Neuron (in vitro differentiated cells): ENCODE measurements around the gene PRR5L.
A peak's percentile ranks its signal among the peaks of the same experiment; 100 is the strongest.

ENCODE experiments used
- H2AFZ ChIP-seq: one replicate; pipeline ENCODE4 v1.6.1; 2013; ENCODE audit warnings: low read depth, mild to moderate bottlenecking, inconsistent platforms, low read length, moderate library complexity
- H3K27me3 ChIP-seq: one replicate; pipeline ENCODE4 v1.6.1; 2013; ENCODE audit warnings: low read length; ENCODE audit not compliant: insufficient read depth
- H3K36me3 ChIP-seq: one replicate; pipeline ENCODE4 v1.6.1; 2013; ENCODE audit warnings: low read length; ENCODE audit not compliant: insufficient read depth
- H3K4me1 ChIP-seq: one replicate; pipeline ENCODE4 v1.6.1; 2013; ENCODE audit warnings: low read length; ENCODE audit not compliant: insufficient read depth
- H3K4me3 ChIP-seq: 2 replicates; pipeline ENCODE4 v1.5.1; 2013; ENCODE audit warnings: mild to moderate bottlenecking, low read length, moderate library complexity
- H3K9me3 ChIP-seq: one replicate; pipeline ENCODE4 v1.6.1; 2013; ENCODE audit warnings: low read length

Gene PRR5L

DNA sequence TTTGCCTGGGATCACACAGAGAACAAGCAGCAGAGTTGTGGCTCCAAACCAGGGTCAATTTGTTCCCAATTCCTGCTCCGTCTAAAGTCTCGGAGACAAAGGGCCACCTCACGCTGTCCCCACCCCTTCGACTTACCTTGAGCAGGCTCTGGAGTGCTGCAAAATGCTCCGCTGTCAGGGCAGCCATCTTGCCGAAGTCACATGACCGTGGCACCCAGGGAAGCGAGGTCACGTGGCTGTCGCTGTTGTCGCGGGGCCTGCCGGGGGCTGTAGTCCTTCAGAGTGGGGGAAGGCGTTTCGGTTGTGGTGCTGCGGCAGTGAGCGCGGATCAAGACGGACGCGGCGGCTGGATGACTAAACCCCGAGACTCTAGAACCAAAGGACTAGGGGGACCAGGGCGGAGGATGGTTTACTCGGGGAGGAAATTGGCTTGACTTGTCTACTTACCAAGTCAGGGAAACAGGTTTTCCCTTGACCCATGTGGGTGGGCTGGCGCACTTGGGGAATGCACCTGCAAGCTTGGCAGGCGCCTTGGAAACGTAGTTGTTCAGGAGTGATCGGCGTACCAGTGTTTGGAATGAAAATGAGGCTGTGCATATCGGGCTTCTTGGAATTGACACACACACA lies 6.7 kb upstream of the PRR5L start, which contains the start of gene COMMD9:
Gene COMMD9 (minus strand): TSS at position 199 of the 627 bp plus-strand sequence. CDS start 12 bp downstream, at position 187.
- H3K36me3 ChIP-seq, result no peaks in the 10 kb centered on the region
- H3K4me1 ChIP-seq, result peaks cover 9% of the 10 kb centered on the region
- H3K27me3 ChIP-seq, result no peaks in the 10 kb centered on the region
- H3K4me3 ChIP-seq, result peak within 1 kb of the TSS; percentile 76
- peak within 1 kb of the TSS; percentile 62 for H2AFZ ChIP-seq
- no peaks in the 10 kb centered on the region for H3K9me3 ChIP-seq

- H3K4me3 ChIP-seq, result no peak overlapping the region
- H3K9me3 ChIP-seq, result no peaks in the 10 kb centered on the region
- H2AFZ ChIP-seq, result no peak overlapping the region
- H3K4me1 ChIP-seq, result peaks cover 33% of the 10 kb centered on the region
- no peaks in the 10 kb centered on the region for H3K36me3 ChIP-seq
- no peaks in the 10 kb centered on the region for H3K27me3 ChIP-seq
These were observed 3.8 kb upstream of the PRR5L start for GRCh38 chr11:36292311-36292722.

DNA sequence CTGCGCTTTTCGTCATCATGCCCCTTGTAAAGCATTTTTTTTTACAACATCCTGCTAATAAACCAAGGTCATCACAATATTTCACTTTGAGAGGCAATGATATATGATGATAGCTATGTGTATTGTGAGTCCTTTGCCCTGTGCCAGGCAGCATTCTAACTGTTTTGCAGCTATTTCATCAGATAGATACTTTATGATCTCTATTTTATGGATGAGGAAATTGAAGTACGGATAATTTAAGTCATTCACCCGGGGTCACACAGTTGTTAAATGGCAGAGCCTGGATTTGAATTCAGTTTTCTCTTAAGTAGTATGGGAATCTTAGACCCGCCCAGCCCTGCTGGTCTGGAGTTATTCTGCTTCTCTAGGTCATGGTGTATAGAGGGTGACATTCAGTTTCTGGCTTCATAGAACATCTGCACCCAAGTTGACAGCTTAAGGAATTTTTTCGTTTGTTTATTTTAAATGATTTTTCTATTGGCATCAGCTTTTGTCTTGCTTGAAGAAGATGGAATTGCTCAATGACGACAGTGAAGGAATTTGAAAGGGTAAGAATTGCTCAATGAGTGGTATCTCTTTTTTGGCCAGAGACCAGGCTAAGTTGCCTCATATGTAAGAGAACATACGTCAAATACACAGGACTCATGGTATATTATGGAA lies 926 bp downstream of the PRR5L start:
- no peak overlapping the region for H3K4me3 ChIP-seq
- H3K4me1 ChIP-seq, result peaks cover 24% of the 10 kb centered on the region
- H3K36me3 ChIP-seq, result no peaks in the 10 kb centered on the region
- no peak overlapping the region for H2AFZ ChIP-seq
- H3K9me3 ChIP-seq, result peaks cover 2% of the 10 kb centered on the region
- H3K27me3 ChIP-seq, result no peaks in the 10 kb centered on the region

DNA sequence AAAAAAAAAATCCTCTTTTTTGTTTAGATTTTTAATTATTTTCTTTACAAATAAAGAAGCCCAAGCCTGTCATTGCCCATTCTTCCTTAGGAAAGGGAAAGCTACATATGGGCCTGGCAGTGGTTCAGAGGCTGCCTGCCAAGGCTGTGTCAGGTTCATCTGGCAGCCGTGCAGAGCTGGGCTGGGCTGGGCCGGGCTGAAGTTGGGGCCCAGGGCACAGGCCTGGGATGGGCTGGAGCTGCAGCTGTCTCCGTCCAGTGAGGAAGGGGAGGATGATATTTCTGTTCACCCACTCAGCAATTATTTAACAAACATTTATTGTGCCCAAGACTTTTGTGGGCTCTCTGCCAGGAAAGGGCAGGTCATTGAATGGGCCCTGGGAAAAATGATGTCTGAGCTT lies 4.6 kb downstream of the PRR5L start:
- Histone ChIP-seq H2AFZ (no peak overlapping the region), H3K4me1 (peaks cover 17% of the 10 kb centered on the region), H3K4me3 (no peak overlapping the region), H3K36me3 (no peaks in the 10 kb centered on the region), H3K9me3 (peaks cover 2% of the 10 kb centered on the region), H3K27me3 (no peaks in the 10 kb centered on the region)

- Histone ChIP-seq H3K4me1 (no peaks in the 10 kb centered on the region), H3K4me3 (no peak overlapping the region), H3K9me3 (no peaks in the 10 kb centered on the region), H3K27me3 (no peaks in the 10 kb centered on the region), H3K36me3 (no peaks in the 10 kb centered on the region), H2AFZ (no peak overlapping the region)
These were observed 8.3 kb downstream of the PRR5L start for GRCh38 chr11:36304351-36304750.

DNA sequence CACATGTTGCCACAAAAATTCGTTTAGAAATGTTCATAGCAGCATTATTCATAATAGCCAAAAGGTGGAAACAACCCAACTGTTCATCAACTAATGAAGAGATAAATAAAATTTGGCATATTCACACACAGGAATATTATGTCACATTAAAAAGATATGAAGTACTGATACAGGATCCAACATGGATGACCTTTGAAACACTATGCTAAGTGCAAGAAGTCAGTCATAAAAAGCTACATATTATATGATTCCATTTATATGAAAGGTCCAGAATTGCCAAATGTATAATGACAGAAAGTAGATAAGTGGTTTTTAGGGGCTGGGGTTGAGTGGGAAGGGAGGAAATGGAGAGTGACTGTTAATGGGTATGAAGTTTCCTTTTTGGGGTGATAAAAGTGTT lies 9.0 kb downstream of the PRR5L start:
- Histone ChIP-seq H3K27me3 (no peaks in the 10 kb centered on the region), H2AFZ (no peak overlapping the region), H3K9me3 (no peaks in the 10 kb centered on the region), H3K4me3 (no peak overlapping the region), H3K4me1 (no peaks in the 10 kb centered on the region), H3K36me3 (no peaks in the 10 kb centered on the region)

DNA sequence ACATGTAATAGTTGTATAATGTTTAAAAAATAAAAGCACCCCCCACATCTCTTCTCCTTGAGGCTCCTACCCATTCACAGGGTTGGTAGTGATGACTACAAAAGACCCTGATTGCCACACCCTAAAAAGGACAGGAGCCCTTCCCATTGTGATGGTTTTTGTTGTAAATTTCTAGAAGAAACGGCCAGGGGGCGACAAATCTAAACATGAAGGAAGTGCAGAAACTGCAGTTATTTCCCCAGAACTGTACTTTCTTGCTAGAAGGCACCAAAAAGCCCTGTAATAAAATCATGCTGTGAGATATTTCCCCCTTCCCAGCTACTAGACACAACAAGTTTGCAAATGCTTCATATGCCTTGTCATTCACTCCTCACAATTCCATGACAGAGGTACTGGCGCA lies 10.8 kb downstream of the PRR5L start:
- Histone ChIP-seq H3K4me1 (no peaks in the 10 kb centered on the region), H2AFZ (no peak overlapping the region), H3K9me3 (no peaks in the 10 kb centered on the region), H3K36me3 (no peaks in the 10 kb centered on the region), H3K27me3 (no peaks in the 10 kb centered on the region), H3K4me3 (no peak overlapping the region)

- Histone ChIP-seq H3K4me3 (no peak overlapping the region), H3K36me3 (no peaks in the 10 kb centered on the region), H3K27me3 (no peaks in the 10 kb centered on the region), H2AFZ (no peak overlapping the region), H3K4me1 (peaks cover 2% of the 10 kb centered on the region), H3K9me3 (no peaks in the 10 kb centered on the region)
These were observed 12.5 kb downstream of the PRR5L start for GRCh38 chr11:36308577-36308976.

DNA sequence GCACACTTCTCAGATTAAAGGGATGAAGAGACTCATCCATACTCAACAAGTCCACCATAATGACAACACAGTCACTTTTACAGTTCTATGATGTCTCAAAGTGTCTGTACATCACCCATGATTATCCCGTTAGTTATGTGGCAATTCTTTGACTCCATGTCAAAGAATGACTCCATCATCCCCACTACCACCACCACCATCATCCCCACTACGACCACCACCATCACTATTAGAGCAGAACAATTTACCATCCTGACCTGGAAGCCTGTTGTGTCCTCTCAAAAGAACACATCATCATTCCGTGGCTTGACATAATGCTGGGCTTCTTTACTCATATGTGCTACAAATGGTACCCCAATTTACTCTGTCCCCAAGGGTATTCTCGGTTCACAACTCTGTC lies 13.7 kb downstream of the PRR5L start:
- no peak overlapping the region for H2AFZ ChIP-seq
- H3K36me3 ChIP-seq, result no peaks in the 10 kb centered on the region
- no peaks in the 10 kb centered on the region for H3K9me3 ChIP-seq
- H3K27me3 ChIP-seq, result no peaks in the 10 kb centered on the region
- H3K4me3 ChIP-seq, result no peak overlapping the region
- H3K4me1 ChIP-seq, result peaks cover 10% of the 10 kb centered on the region

DNA sequence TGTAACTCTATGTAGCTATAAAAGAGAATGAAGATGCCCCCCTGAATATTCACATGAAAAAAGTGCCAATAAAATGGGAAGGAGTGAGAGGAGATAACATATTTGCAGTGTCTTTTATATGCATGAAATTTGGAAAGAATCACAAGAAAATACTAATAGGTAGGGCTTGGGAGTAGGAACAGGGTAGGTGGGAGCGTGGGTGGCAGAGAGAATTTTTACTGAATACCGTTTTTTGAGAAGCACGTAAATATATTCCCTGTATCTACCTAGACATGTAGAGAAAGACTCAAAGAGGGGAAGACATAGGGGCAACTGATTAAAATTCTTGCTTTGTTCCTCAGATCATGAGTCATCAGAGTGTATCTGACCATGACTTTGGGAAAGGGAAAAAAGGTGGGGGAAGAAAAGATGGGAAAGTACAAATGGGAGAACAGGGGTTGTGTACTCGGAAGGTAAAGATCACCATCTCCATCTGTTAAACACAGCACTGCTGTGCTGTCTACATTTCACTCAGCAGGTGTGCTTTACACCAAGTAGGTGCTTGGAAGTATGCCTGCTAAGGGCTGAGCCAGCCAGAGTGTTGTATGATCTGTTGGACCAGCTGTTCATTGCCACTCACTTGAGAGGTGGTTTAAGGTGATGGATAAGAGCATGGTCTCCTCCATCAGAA lies 16.0 kb downstream of the PRR5L start:
- no peaks in the 10 kb centered on the region for H3K36me3 ChIP-seq
- H2AFZ ChIP-seq, result no peak overlapping the region
- no peaks in the 10 kb centered on the region for H3K27me3 ChIP-seq
- H3K4me3 ChIP-seq, result no peak overlapping the region
- H3K4me1 ChIP-seq, result peaks cover 13% of the 10 kb centered on the region
- H3K9me3 ChIP-seq, result no peaks in the 10 kb centered on the region

GRCh38 chr11:36312611-36313472 lies 16.8 kb downstream of the PRR5L start:
- no peaks in the 10 kb centered on the region for H3K9me3 ChIP-seq
- no peak overlapping the region for H3K4me3 ChIP-seq
- no peaks in the 10 kb centered on the region for H3K27me3 ChIP-seq
- no peak overlapping the region for H2AFZ ChIP-seq
- peaks cover 13% of the 10 kb centered on the region for H3K4me1 ChIP-seq
- H3K36me3 ChIP-seq, result no peaks in the 10 kb centered on the region

DNA sequence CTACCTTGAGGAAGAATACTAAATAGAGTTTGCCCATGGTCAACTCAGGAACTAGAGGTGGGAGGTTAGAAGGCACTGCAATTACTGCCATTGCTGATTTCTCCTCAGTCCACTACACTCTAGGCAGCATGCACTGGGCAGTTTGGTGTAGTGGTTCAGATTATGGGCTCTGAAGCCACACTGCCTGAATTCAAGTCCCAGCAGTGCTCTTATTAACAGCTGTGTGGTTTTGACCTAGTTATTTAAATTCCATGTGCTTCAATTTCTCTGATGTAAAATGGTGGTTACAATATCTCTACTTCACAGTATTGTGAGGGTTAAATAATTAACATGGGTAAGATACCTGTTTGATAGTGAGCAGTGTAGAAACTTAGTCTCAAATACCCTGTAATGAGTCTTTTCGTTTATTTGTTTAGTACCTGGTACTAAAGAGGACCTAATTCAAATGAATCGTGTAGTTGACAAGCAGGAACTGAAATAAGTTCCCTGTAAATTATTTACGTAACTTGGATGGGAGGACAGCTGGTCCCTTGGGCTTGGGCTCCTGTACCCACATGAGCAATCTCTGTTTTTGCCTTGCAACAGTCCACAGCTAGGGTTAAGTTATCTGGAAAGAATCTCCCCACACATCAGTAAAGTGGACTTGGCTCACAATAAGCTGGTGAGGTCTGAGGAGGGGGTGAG lies 17.8 kb downstream of the PRR5L start:
- H3K4me3 ChIP-seq, result no peak overlapping the region
- H3K9me3 ChIP-seq, result no peaks in the 10 kb centered on the region
- no peak overlapping the region for H2AFZ ChIP-seq
- peaks cover 13% of the 10 kb centered on the region for H3K4me1 ChIP-seq
- H3K27me3 ChIP-seq, result no peaks in the 10 kb centered on the region
- H3K36me3 ChIP-seq, result no peaks in the 10 kb centered on the region
